Measurements from ENCODE around the gene ZNF506. TPM values are rescaled to one million over a fixed set of nuclear protein-coding genes. Genes with fewer than 3 reads are reported as not detected.

Gene ZNF506
- total RNA-seq, 4 donors from 2014 or later = 18.7 to 90.3 (median 44.9) TPM

DNA sequence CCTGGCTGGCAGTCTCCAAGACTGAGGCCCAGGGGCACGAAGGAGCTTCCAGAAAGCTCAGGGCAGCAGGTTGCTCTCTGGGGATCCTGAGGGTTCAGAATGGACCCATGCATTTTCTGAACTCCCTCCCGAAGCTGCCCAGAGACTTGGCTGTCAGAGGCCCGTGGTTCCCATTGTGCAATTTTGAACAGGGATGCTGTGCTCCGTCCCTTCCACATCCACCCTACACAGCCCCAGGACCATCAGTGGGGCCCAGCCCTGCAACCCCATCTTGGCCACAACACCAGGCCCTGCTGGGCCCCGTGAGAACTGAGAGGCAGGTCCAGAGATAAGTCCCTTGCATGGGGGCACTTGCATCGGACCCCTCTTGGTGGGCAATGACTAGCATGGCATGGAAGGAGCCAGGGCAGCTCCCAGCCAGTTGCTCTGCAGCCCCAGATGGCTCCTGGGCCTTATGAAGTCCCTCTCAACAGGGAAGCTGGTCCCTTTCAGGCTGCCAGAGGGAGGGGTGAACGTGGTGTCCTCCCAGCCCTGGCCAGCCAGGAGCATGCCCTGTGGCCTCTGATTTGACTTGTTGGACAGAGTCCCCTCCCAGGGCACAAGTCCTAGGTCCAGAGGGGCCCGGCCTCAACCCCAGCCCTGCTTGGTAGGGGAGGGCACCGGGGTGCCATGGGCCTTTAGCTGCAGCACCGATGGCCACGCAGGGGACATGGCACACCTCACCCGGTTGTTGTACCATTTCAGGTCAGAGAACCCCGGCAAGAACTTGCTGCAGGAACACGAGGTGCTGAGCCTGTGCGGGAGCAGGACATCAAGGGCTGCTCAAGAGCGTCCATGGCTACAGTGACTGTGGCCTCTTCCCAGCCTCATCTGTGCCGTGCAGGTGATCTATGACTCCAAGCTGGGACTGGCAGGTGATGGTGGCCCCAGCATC is 71.4 kb downstream of the ZNF506 start:
- intact Hi-C loops (cut with DNase I; ENCODE audit: low total_unique reads) = no loop called here
- no peaks in the 10 kb centered on the region for H3K9me3 ChIP-seq
- no peaks in the 10 kb centered on the region for H3K4me1 ChIP-seq
- TF ChIP-seq POLR2A (IDR thresholded peaks at IDR 0.05) = no peak
- no peak for TF ChIP-seq CTCF (IDR thresholded peaks at IDR 0.05)
- H3K36me3 ChIP-seq = no peaks in the 10 kb centered on the region
- no peak overlapping the region for H3K27ac ChIP-seq
- no peaks in the 10 kb centered on the region for H3K27me3 ChIP-seq
- DNase-seq = no peak
- H3K4me3 ChIP-seq = no peak overlapping the region

DNA sequence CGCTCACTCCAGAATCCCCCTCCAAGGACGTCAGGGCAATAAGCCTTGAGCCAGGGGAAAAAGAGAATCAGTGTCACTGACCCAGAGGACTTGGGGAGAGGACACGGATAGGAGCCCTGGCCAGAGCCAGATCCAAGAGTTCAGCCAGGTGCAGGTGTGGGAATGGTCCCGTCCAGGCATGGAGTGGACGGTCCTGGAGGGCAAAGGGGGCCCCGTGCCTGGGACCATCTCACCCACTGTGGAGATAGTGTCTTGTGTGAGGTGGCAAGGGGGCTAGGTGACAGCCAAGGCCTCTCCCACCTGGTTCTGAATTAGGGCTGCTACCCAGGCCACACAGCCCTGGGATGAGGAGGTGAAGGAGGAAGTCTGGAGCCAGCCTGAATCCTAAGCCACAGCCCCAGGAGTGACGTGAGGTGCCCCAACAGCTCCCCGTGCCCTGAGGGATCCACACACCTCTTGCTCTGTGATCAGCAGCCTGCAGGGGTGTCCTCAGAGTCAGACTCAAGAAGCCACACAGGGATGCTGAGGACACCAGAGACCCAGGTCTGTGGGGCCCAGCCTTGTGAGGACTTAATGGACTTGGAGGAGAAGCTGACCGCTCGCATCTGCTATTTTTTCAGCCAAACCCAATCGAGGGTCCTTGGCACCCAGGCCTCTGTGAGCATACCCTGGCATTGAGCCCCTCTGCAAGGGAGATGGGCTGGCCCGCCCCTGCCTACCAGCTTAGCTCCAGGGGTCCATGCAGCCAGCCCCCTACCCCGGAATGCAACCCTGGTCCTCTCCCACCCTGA is 72.2 kb downstream of the ZNF506 start:
- no peaks in the 10 kb centered on the region for H3K4me1 ChIP-seq
- intact Hi-C loops (cut with DNase I; ENCODE audit: low total_unique reads) = no loop called here
- no peaks in the 10 kb centered on the region for H3K27me3 ChIP-seq
- TF ChIP-seq CTCF (IDR thresholded peaks at IDR 0.05) (no peak), POLR2A (IDR thresholded peaks at IDR 0.05) (no peak)
- DNase-seq = no peak
- no peaks in the 10 kb centered on the region for H3K9me3 ChIP-seq
- no peak overlapping the region for H3K4me3 ChIP-seq
- H3K27ac ChIP-seq = no peak overlapping the region
- no peaks in the 10 kb centered on the region for H3K36me3 ChIP-seq

GRCh38 chr19:19748249-19748938 is 73.2 kb downstream of the ZNF506 start:
- DNase-seq = no peak
- H3K27ac ChIP-seq = no peak overlapping the region
- no peaks in the 10 kb centered on the region for H3K9me3 ChIP-seq
- TF ChIP-seq CTCF (IDR thresholded peaks at IDR 0.05) (no peak), POLR2A (IDR thresholded peaks at IDR 0.05) (no peak)
- H3K4me1 ChIP-seq = no peaks in the 10 kb centered on the region
- no peaks in the 10 kb centered on the region for H3K36me3 ChIP-seq
- no peak overlapping the region for H3K4me3 ChIP-seq
- no peaks in the 10 kb centered on the region for H3K27me3 ChIP-seq
- intact Hi-C loops (cut with DNase I; ENCODE audit: low total_unique reads) = no loop called here

DNA sequence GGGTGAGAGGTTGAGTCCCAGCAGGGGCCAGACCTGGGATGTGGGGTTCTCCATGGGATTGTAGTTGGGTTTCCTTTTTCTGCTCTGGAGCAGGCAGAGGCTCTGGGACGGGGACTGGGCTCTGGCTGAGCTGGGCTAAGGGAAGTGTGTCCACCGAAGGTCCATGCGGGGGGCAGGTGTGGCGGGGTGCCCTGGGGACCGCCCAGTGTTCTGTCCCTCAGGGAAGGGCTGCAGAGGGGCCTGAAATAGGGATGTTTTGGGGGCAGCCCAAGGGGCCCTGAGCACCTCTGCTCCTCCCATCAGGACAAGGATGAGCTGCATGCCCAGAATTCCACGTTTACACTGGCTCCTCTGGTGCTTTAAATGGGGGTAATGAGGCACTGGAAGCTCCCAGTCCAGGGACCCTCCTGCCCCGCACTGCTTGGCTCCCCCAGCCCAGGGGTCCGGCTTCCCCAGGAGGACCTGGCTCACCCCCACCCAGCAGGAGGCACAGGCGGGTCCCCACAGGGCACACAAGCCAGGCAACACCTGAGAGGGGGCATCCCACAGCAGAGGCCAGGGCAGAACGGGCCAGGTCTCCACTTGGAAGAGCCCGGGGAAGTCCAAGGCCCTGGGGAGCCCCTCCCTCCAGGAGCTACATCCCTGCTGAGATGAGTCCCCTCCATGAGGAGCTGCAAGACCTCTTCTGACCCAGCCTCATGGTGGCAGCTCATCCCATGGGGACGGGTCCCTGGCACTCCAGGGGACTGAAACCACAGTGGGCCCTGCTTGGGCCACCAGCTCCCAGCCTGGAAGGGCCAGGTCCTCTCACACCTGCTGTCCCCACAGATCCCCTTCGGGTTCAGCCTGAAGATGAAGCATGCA is 74.0 kb downstream of the ZNF506 start:
- intact Hi-C loops (cut with DNase I; ENCODE audit: low total_unique reads) = no loop called here
- no peak for DNase-seq
- TF ChIP-seq POLR2A (IDR thresholded peaks at IDR 0.05) (no peak), CTCF (IDR thresholded peaks at IDR 0.05) (no peak)
- H3K4me1 ChIP-seq = no peaks in the 10 kb centered on the region
- H3K36me3 ChIP-seq = no peaks in the 10 kb centered on the region
- H3K9me3 ChIP-seq = no peaks in the 10 kb centered on the region
- no peak overlapping the region for H3K4me3 ChIP-seq
- H3K27me3 ChIP-seq = no peaks in the 10 kb centered on the region
- H3K27ac ChIP-seq = no peak overlapping the region
